Activated CD8-positive, alpha-beta memory T cell treated with anti-CD3 and anti-CD28 coated beads, Interleukin-2, amount 50 U/mL, for 1 hour (primary cell): ENCODE results near the gene SRP68.
"Not testable (repeated sequence)": the region's sequence is repeated elsewhere in the genome, so short reads cannot be mapped to it uniquely, and the experiment has no call there.

ENCODE experiments used
- DNase-seq: peaks from one replicate; pipeline ENCODE4 v3.0.0-alpha.2; 2020; ENCODE audit errors: extremely low read depth

SRP68 gene

GRCh38 chr17:76089680-76090516 is 17.6 kb upstream of the SRP68 start:
- no peak for DNase-seq

GRCh38 chr17:76088868-76089576 is 16.7 kb upstream of the SRP68 start:
- DNase-seq: no peak

GRCh38 chr17:76088041-76088867 is 15.9 kb upstream of the SRP68 start:
- DNase-seq: no peak

- DNase-seq: no peak
Measured at GRCh38 chr17:76087531-76087930, 15.2 kb upstream of the SRP68 start.

GRCh38 chr17:76086384-76086783 is 14.1 kb upstream of the SRP68 start:
- no peak for DNase-seq

- no peak for DNase-seq
Measured at GRCh38 chr17:76085731-76086366, 13.5 kb upstream of the SRP68 start.

- DNase-seq: no peak
Measured at GRCh38 chr17:76085066-76085730, 12.9 kb upstream of the SRP68 start.

- no peak for DNase-seq
Measured at GRCh38 chr17:76083536-76084182, 11.3 kb upstream of the SRP68 start.

GRCh38 chr17:76082326-76083251 is 10.3 kb upstream of the SRP68 start:
- no peak for DNase-seq

- no peak for DNase-seq
Measured at GRCh38 chr17:76081295-76082210, 9.2 kb upstream of the SRP68 start.

GRCh38 chr17:76080768-76081287 is 8.5 kb upstream of the SRP68 start:
- DNase-seq: no peak

GRCh38 chr17:76079956-76080767 is 7.8 kb upstream of the SRP68 start:
- no peak for DNase-seq

- DNase-seq: no peak
Measured at GRCh38 chr17:76079535-76079955, 7.2 kb upstream of the SRP68 start.

- DNase-seq: no peak
Measured at GRCh38 chr17:76078860-76079534, 6.7 kb upstream of the SRP68 start, which contains the start of gene ZACN. Gene ZACN, plus strand, starts transcription at chr17:76079182. Its CDS starts 83 bp downstream, at chr17:76079265.

- not testable (repeated sequence) for DNase-seq
Measured at GRCh38 chr17:76078370-76078769, 6.1 kb upstream of the SRP68 start.

- DNase-seq: no peak
Measured at GRCh38 chr17:76077584-76078110, 5.3 kb upstream of the SRP68 start.
